NCI-H1092 treated with DMSO at 0.1 percent for 48 hours (cell line): Measurements from ENCODE around the gene EVX2.

Experiments used
- DNase-seq: peaks from one replicate; lab custom pipeline; 2025; lab: John Stamatoyannopoulos, UW

The EVX2 gene

GRCh38 chr2:176083796-176084261 is at the start of gene EVX2:
EVX2 (minus strand) TSS chr2:176083962; CDS start chr2:176083776, 186 bp downstream.
- no peak for DNase-seq

GRCh38 chr2:176133389-176133788 is 49.6 kb upstream of the EVX2 start:
- no peak for DNase-seq

- DNase-seq: no peak
Observed at GRCh38 chr2:176132205-176133171, 48.7 kb upstream of the EVX2 start.

- no peak for DNase-seq
Observed at GRCh38 chr2:176131848-176132158, 48.0 kb upstream of the EVX2 start.

- no peak for DNase-seq
Observed at GRCh38 chr2:176130957-176131847, 47.4 kb upstream of the EVX2 start.

- no peak for DNase-seq
Observed at GRCh38 chr2:176130147-176130956, 46.6 kb upstream of the EVX2 start.

- DNase-seq: no peak
Observed at GRCh38 chr2:176129813-176130146, 46.0 kb upstream of the EVX2 start.

GRCh38 chr2:176128982-176129796 is 45.4 kb upstream of the EVX2 start, which contains the start of gene HOXD8:
HOXD8 (plus strand) TSS chr2:176129705; CDS start chr2:176130367, 662 bp downstream.
- DNase-seq: no peak

GRCh38 chr2:176128172-176128981 is 44.6 kb upstream of the EVX2 start:
- no peak for DNase-seq

- DNase-seq: no peak
Observed at GRCh38 chr2:176127774-176128072, 44.0 kb upstream of the EVX2 start.

- DNase-seq: no peak
Observed at GRCh38 chr2:176126929-176127773, 43.4 kb upstream of the EVX2 start.

GRCh38 chr2:176125772-176126054 is 42.0 kb upstream of the EVX2 start:
- DNase-seq: no peak

GRCh38 chr2:176124947-176125771 is 41.4 kb upstream of the EVX2 start:
- DNase-seq: no peak

GRCh38 chr2:176124110-176124946 is 40.6 kb upstream of the EVX2 start:
- DNase-seq: no peak

- no peak for DNase-seq
Observed at GRCh38 chr2:176123411-176124109, 39.8 kb upstream of the EVX2 start.

GRCh38 chr2:176122683-176123410 is 39.1 kb upstream of the EVX2 start, which contains the start of gene HOXD9:
HOXD9 (plus strand) TSS chr2:176122719; CDS start chr2:176122769, 50 bp downstream.
- DNase-seq: no peak
